H1 (cell line): ENCODE measurements around the gene SCAND1. TPM values are rescaled to one million over a fixed set of nuclear protein-coding genes. Genes with fewer than 3 reads are reported as not detected.

ENCODE experiments used
- CTCF ChIA-PET: fragments of 300-600 bp; sonication (Branson Sonifier 250); formaldehyde crosslinking; loops from one replicate; lab custom pipeline; 2021; ENCODE audit not compliant: partially characterized antibody; lab: Charles Lee
- POLR2A ChIA-PET: fragments of 300-600 bp; sonication (Branson Sonifier 250); formaldehyde crosslinking; loops from one replicate; lab custom pipeline; 2021; ENCODE audit warnings: inconsistent platforms; ENCODE audit not compliant: partially characterized antibody; lab: Charles Lee
- DNase-seq, 2 experiments: peaks; one replicate each; pipeline versions ENCODE4 v3.0.0 to v3.0.0-alpha.2; 2010 to 2022; ENCODE audit warnings: low spot score in 2 of 2, low read depth in 1 of 2, mixed read lengths in 1 of 2
- FAIRE-seq: peaks from 2 replicates; lab custom pipeline; 2011; peaks lifted over from hg19 to GRCh38; lab: Jason Lieb, UNC
- H2AFZ ChIP-seq: 2 replicates; pipeline ENCODE4 v1.8.1; 2012; ENCODE audit warnings: low read length, inconsistent platforms
- H2AK5ac ChIP-seq: 2 replicates; pipeline ENCODE4 v1.6.1; 2013; ENCODE audit warnings: low read depth, low read length
- H2BK120ac ChIP-seq: replicated peaks from 2 replicates; pipeline ENCODE3; 2013; ENCODE audit warnings: low read depth, low read length, inconsistent platforms
- H2BK12ac ChIP-seq: 2 replicates; pipeline ENCODE4 v1.6.1; 2013; ENCODE audit warnings: low read depth, low read length
- H2BK15ac ChIP-seq: 2 replicates; pipeline ENCODE4 v1.6.1; 2013; ENCODE audit warnings: low read length
- H2BK20ac ChIP-seq: 2 replicates; pipeline ENCODE4 v1.6.1; 2013; ENCODE audit warnings: low read length
- H2BK5ac ChIP-seq: 2 replicates; pipeline ENCODE4 v1.6.1; 2013; ENCODE audit warnings: low read depth, low read length
- H3K14ac ChIP-seq: 2 replicates; pipeline ENCODE4 v1.6.1; 2013; ENCODE audit warnings: inconsistent platforms; ENCODE audit not compliant: insufficient read length
- H3K18ac ChIP-seq: 2 replicates; pipeline ENCODE4 v1.6.1; 2013; ENCODE audit warnings: low read length; ENCODE audit errors: extremely low read depth
- H3K23ac ChIP-seq: 2 replicates; pipeline ENCODE4 v1.6.1; 2013; ENCODE audit warnings: inconsistent platforms; ENCODE audit not compliant: insufficient read length
- H3K23me2 ChIP-seq: 2 replicates; pipeline ENCODE4 v1.6.1; 2013; ENCODE audit warnings: low read depth, low read length
- H3K27ac ChIP-seq: 2 replicates; pipeline ENCODE4 v1.6.1; 2011; ENCODE audit warnings: low read depth, low read length, inconsistent platforms
- H3K27me3 ChIP-seq, 4 experiments: replicated peaks in 1 of 4; 1 replicate in 1 of 4; 2 replicates in 3 of 4; pipeline versions ENCODE4 v1.6.1 to v1.8.1; 2011 to 2013; ENCODE audit warnings: low read length in 3 of 4, mild to moderate bottlenecking in 3 of 4, inconsistent platforms in 2 of 4, mixed read lengths in 2 of 4, moderate library complexity in 1 of 4; ENCODE audit not compliant: control insufficient read depth in 3 of 4, insufficient read depth in 3 of 4; ENCODE audit errors: extremely low read depth in 1 of 4
- H3K36me3 ChIP-seq, 4 experiments: 2 replicates each; pipeline versions ENCODE4 v1.6.1 to v1.8.1; 2011 to 2013; ENCODE audit warnings: mild to moderate bottlenecking in 4 of 4, low read length in 3 of 4, moderate library complexity in 2 of 4, control low read depth in 1 of 4, inconsistent platforms in 1 of 4; ENCODE audit not compliant: insufficient read depth in 4 of 4, control insufficient read depth in 2 of 4
- H3K4ac ChIP-seq: replicated peaks from 2 replicates; pipeline ENCODE3; 2013; ENCODE audit warnings: low read length, low read depth, mixed read lengths, inconsistent platforms; ENCODE audit not compliant: insufficient read length
- H3K4me1 ChIP-seq, 4 experiments: replicated peaks in 1 of 4; 1 replicate in 1 of 4; 2 replicates in 3 of 4; pipeline versions ENCODE4 v1.6.1 to v1.8.1; 2011 to 2013; ENCODE audit warnings: low read length in 3 of 4, inconsistent platforms in 2 of 4, mixed read lengths in 1 of 4; ENCODE audit not compliant: insufficient read depth in 4 of 4, control insufficient read depth in 3 of 4
- H3K4me2 ChIP-seq, 2 experiments: 2 replicates each; pipeline versions ENCODE4 v1.6.1 to v1.8.1; 2011 to 2013; ENCODE audit warnings: low read depth in 2 of 2, low read length in 2 of 2, control low read depth in 1 of 2, inconsistent platforms in 1 of 2, mild to moderate bottlenecking in 1 of 2; ENCODE audit not compliant: insufficient read depth in 1 of 2
- H3K4me3 ChIP-seq, 4 experiments: fragments of 200-600, 300-600 bp in 1 of 4; sonication (generic), shearing (Covaris generic), sonication (Bioruptor Twin) in 1 of 4; 2 replicates each; pipeline versions ENCODE4 v1.5.1 to v1.8.1; 2011 to 2016; ENCODE audit warnings: low read length in 4 of 4, low read depth in 3 of 4, control low read depth in 2 of 4, inconsistent platforms in 2 of 4, mild to moderate bottlenecking in 2 of 4, mixed read lengths in 1 of 4, moderate library complexity in 1 of 4; ENCODE audit not compliant: insufficient read depth in 2 of 4; ENCODE audit errors: extremely low read depth in 1 of 4
- H3K56ac ChIP-seq: replicated peaks from 2 replicates; pipeline ENCODE3; 2013; ENCODE audit warnings: low read depth, mild to moderate bottlenecking, mixed read lengths, low read length, inconsistent platforms; ENCODE audit not compliant: insufficient read length
- H3K79me1 ChIP-seq: 2 replicates; pipeline ENCODE4 v1.6.1; 2013; ENCODE audit warnings: low read depth, low read length, control low read depth
- H3K79me2 ChIP-seq, 2 experiments: 2 replicates each; pipeline versions ENCODE4 v1.6.1 to v1.8.1; 2012 to 2013; ENCODE audit warnings: low read length in 2 of 2, mild to moderate bottlenecking in 2 of 2, inconsistent platforms in 1 of 2; ENCODE audit not compliant: insufficient read depth in 2 of 2, control insufficient read depth in 1 of 2
- H3K9ac ChIP-seq, 4 experiments: replicated peaks in 1 of 4; 1 replicate in 1 of 4; 2 replicates in 3 of 4; pipeline versions ENCODE4 v1.6.1 to v1.8.1; 2011 to 2013; ENCODE audit warnings: low read depth in 3 of 4, low read length in 3 of 4, control low read depth in 2 of 4, mild to moderate bottlenecking in 2 of 4, moderate library complexity in 2 of 4, inconsistent platforms in 1 of 4; ENCODE audit errors: extremely low read depth in 1 of 4
- H3K9me3 ChIP-seq, 2 experiments: 2 replicates each; pipeline versions ENCODE4 v1.6.1 to v1.8.1; 2012 to 2013; ENCODE audit warnings: mild to moderate bottlenecking in 2 of 2, moderate library complexity in 2 of 2, control low read depth in 1 of 2, inconsistent platforms in 1 of 2, low read depth in 1 of 2, low read length in 1 of 2, mixed read lengths in 1 of 2; ENCODE audit not compliant: insufficient read depth in 2 of 2
- H4K20me1 ChIP-seq, 2 experiments: replicated peaks in 1 of 2; 2 replicates each; pipeline versions ENCODE3 to v1.8.1; 2011 to 2013; ENCODE audit warnings: inconsistent platforms in 2 of 2, low read length in 2 of 2, mild to moderate bottlenecking in 1 of 2; ENCODE audit not compliant: insufficient read depth in 2 of 2, control insufficient read depth in 1 of 2
- H4K5ac ChIP-seq: 2 replicates; pipeline ENCODE4 v1.6.1; 2013; ENCODE audit warnings: low read length, low read depth, mixed read lengths, inconsistent platforms; ENCODE audit not compliant: insufficient read length
- H4K8ac ChIP-seq: 2 replicates; pipeline ENCODE4 v1.8.0; 2013; ENCODE audit warnings: mild to moderate bottlenecking, moderate library complexity, low read length, inconsistent platforms; ENCODE audit not compliant: insufficient read depth; ENCODE audit errors: extremely low read depth
- H4K91ac ChIP-seq: replicated peaks from 2 replicates; pipeline ENCODE3; 2013; ENCODE audit warnings: low read length, mixed read lengths, inconsistent platforms; ENCODE audit not compliant: insufficient read length
- FOSL1 ChIP-seq: IDR thresholded peaks from 2 replicates; pipeline ENCODE4 v1.6.1; 2011; ENCODE audit warnings: mild to moderate bottlenecking, low read depth, low read length, moderate library complexity; ENCODE audit not compliant: insufficient read depth
- SRF ChIP-seq: IDR thresholded peaks from 2 replicates; pipeline ENCODE4 v1.6.1; 2011; ENCODE audit warnings: mild to moderate bottlenecking, low read depth, low read length, moderate library complexity
- TCF12 ChIP-seq: IDR thresholded peaks from 2 replicates; pipeline ENCODE4 v1.6.1; 2011; ENCODE audit warnings: low read depth, mild to moderate bottlenecking, low read length
- YY1 ChIP-seq: IDR thresholded peaks from 2 replicates; pipeline ENCODE4 v1.6.1; 2011; ENCODE audit warnings: low read depth, mild to moderate bottlenecking, low read length
- WGBS, 2 experiments: shearing (Covaris generic) in 1 of 2; methylation state at CpG; one replicate each; pipeline versions ENCODE4 v1.1.6 to v1.1.7; 2013 to 2015; ENCODE audit warnings: low lambda C conversion rate in 2 of 2, mixed read lengths in 2 of 2, inconsistent platforms in 1 of 2, low coverage in 1 of 2, missing lambda C conversion rate in 1 of 2; ENCODE audit not compliant: insufficient replicate concordance in 2 of 2, insufficient coverage in 1 of 2, insufficient read length in 1 of 2; ENCODE audit errors: extremely low coverage in 1 of 2, missing lambda C conversion rate in 1 of 2; 5-methylcytosine and 5-hydroxymethylcytosine counted together
- polyA plus RNA-seq, 7 experiments: library from polyadenylated mRNA; depleted of rRNA in 3 of 7; stranded (reverse) in 5 of 7; unstranded in 2 of 7; fragments of >200 nt in 5 of 7; fragments of 200-250 nt in 2 of 7; gene quantifications; 1 replicate in 5 of 7; 2 replicates in 1 of 7; 4 replicates in 1 of 7; pipeline versions ENCODE4 v1.2.1 to v1.2.3, GENCODE V29; 2011 to 2013; ENCODE audit warnings: missing spikeins in 2 of 7, mixed read lengths in 2 of 7
- total RNA-seq: library from RNA; stranded (reverse); fragmentation: NEBNext Ultra II Directional; extraction: Animal tissue kit (Norgen Biotek cat#: 25700); gene quantifications from 2 replicates; pipeline ENCODE4 v1.2.1, GENCODE V29; 2021
- TF ChIP-seq, protein P1 (sequence below): IDR thresholded peaks from 2 replicates; pipeline ENCODE4 v1.6.1; 2012; ENCODE audit warnings: low read length, inconsistent platforms

The SCAND1 gene
- total and polyA plus RNA-seq, 2 of the 8 experiments (the other 6 are each of a cell fraction or from before 2014, with no cell fraction given): 73.1 to 83.7 TPM

DNA sequence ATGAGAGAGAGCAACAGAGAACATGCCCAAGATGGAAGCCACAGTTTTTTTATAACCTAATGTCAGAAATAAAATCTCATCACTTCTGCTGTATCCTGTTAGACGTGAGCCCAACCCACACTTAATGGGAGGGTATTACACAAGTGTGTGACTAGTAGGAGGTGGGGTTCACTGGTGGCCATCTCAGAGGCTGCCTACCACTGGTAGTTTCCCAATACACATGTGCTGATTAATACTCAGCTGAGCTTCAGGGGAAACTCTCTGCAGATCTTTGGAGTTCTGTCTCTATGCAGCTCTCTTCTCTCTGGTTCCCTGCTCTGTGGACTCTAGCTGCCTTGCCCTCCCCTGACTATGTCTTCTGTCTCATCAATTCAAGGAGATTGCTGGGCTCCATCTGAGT lies 49.7 kb upstream of the SCAND1 start:
- Histone ChIP-seq H3K4me1 (no peaks in the 10 kb centered on the region), H3K4me2 (no peak overlapping the region), H3K18ac (no peak overlapping the region), H2AFZ (no peak overlapping the region), H2BK120ac (no peak overlapping the region), H3K4ac (no peak overlapping the region), H2BK20ac (no peak overlapping the region), H2BK15ac (no peak overlapping the region), H3K4me3 (no peak overlapping the region), H3K9me3 (peaks cover 2 to 14% of the 10 kb centered on the region in 2 experiments; a peak in 2 of 4 replicates), H3K56ac (no peak overlapping the region), H4K91ac (no peak overlapping the region), H3K27ac (no peak overlapping the region), H3K9ac (no peak overlapping the region), H4K5ac (no peak overlapping the region), H2BK5ac (no peak overlapping the region), H3K36me3 (no peaks in the 10 kb centered on the region), H4K20me1 (no peaks in the 10 kb centered on the region), H2AK5ac (no peak overlapping the region), H3K23me2 (no peaks in the 10 kb centered on the region), H3K23ac (no peak overlapping the region), H4K8ac (no peak overlapping the region), H3K14ac (no peak overlapping the region), H3K79me2 (no peaks in the 10 kb centered on the region), H2BK12ac (no peak overlapping the region), H3K79me1 (no peaks in the 10 kb centered on the region), H3K27me3 (no peaks in the 10 kb centered on the region)
- CTCF ChIA-PET: interaction anchor here (1.2 to 3.4 kb wide), 4 partner anchors 9 to 135 kb away, joined by 3 to 14 read pairs (median 8); no protein-coding TSS in a partner anchor
- DNase-seq: no peak
- TF ChIP-seq YY1 (no peak), FOSL1 (no peak), TCF12 (no peak), SRF (no peak)
- TF ChIP-seq, protein P1, sequence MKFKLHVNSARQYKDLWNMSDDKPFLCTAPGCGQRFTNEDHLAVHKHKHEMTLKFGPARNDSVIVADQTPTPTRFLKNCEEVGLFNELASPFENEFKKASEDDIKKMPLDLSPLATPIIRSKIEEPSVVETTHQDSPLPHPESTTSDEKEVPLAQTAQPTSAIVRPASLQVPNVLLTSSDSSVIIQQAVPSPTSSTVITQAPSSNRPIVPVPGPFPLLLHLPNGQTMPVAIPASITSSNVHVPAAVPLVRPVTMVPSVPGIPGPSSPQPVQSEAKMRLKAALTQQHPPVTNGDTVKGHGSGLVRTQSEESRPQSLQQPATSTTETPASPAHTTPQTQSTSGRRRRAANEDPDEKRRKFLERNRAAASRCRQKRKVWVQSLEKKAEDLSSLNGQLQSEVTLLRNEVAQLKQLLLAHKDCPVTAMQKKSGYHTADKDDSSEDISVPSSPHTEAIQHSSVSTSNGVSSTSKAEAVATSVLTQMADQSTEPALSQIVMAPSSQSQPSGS: no peak
- FAIRE-seq: no peak
- POLR2A ChIA-PET: no interaction called here
- WGBS, 2 experiments: 83% methylated on average over 1 of the region's 1 CpG; no CpG with 5 or more reads in 1 of the 2 experiments
